Measurements from ENCODE around the gene HYLS1.

DNA sequence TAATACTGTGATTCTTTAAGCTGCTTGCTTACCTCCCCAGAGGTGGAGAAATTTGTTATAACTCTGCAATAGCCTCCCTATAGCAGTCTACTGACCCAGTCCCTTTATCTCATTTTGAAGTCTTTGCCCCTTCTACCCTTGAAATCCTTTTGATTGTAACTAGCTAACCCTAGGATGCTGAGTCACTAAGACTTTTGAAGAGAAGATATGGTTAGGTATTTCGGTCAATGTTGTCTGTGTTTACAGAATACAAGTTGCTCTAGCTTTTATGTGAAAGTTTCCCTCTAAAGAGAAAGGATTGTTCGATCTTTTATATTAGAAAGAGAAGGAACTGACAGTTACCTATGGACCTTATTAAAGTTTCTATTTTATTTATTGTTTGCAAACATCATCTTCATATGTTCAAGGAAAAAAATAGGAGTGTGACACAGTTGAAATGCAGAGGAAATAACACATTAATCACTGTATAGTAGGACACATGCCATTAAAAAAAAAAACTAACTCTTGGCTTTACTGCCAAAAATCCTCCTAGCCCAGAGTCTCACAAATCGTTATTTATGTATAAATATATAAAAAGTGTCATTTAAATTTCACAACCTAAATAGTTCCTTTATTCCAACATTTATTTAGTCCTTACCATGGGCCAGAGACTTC lies 3.1 kb downstream of the HYLS1 start:
- TF ChIP-seq CTCF (IDR thresholded peaks at IDR 0.05): no peak
- TF ChIP-seq POLR2A (IDR thresholded peaks at IDR 0.05; ENCODE audit: low read depth): no peak
- no peak for TF ChIP-seq POLR2AphosphoS5 (IDR thresholded peaks at IDR 0.05)
- TF ChIP-seq EP300 (IDR thresholded peaks at IDR 0.05): no peak

Measured in esophagus muscularis mucosa (tissue), 4 donors.